Adrenal gland (tissue), 5 donors: ENCODE measurements around the gene SYNE4.
A peak's percentile ranks its signal among the peaks of the same experiment; 100 is the strongest.

Experiments
- CTCF ChIP-seq, 6 experiments: fragments of 450-650 bp in 4 of 6; fragments of 200-600 bp in 2 of 6; sonication (generic) in 1 of 6; IDR thresholded peaks; 1 replicate in 5 of 6; 2 replicates in 1 of 6; pipeline versions ENCODE4 v1.5.1 to v1.8.0; 2016 to 2021; ENCODE audit warnings: antibody characterized with exemption in 6 of 6, mild to moderate bottlenecking in 2 of 6, moderate library complexity in 1 of 6
- POLR2A ChIP-seq, 2 donors: fragments of 450-650 bp; IDR thresholded peaks; one replicate each; pipeline ENCODE4 v1.6.1; 2017; ENCODE audit warnings: antibody characterized with exemption in 2 of 2, mild to moderate bottlenecking in 2 of 2, moderate library complexity in 1 of 2
- donor health status: DM: no; HTN: no; CAD: no.

GRCh38 chr19:36014012-36014924, 5.7 kb upstream of the SYNE4 start, which contains the start of gene ALKBH6:
- peak in 1 of 6 experiments; percentile 2 for TF ChIP-seq CTCF (IDR thresholded peaks at IDR 0.05)
- TF ChIP-seq POLR2A (IDR thresholded peaks at IDR 0.05): peak in 1 of 2 donors; percentile 22
